ENCODE data around the gene NAT14.

The NAT14 gene

DNA sequence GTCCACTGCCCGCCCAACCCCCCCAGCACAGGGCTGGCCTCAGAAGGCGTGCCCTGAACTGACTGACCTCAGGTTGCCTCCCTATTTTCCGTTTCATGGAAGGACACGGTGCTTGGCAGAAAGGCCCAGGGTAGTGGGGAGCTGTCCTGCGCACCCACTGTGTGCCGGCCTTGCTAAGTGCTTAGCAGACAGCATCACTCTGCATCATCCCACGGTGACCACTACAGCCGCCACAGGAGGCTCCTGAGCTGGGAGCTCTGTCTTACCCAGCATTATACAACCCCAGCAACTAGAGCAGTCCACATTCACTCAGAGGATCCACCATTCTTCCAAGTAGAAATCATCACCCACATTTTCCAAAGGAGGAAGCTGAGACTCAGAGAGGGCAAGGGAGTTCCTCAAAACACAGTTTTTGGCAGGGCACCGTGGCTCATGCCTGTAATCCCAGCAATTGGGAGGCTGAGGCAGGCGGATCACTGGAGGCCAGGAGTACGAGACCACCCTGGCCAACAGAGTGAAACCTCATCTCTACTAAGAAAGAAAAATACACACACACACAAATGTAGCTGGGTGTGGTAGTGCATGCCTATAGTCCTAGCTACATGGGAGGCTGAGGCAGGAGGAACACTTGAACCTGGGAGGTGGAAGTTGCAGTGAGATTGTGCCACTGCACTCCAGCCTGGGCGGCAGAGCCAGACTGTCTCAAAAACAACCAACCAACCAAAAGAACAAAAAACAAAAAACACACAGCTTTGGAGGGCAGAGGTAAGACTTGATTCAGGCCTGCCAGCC lies 50.4 kb downstream of the NAT14 start:
- no peak for DNase-seq

DNA sequence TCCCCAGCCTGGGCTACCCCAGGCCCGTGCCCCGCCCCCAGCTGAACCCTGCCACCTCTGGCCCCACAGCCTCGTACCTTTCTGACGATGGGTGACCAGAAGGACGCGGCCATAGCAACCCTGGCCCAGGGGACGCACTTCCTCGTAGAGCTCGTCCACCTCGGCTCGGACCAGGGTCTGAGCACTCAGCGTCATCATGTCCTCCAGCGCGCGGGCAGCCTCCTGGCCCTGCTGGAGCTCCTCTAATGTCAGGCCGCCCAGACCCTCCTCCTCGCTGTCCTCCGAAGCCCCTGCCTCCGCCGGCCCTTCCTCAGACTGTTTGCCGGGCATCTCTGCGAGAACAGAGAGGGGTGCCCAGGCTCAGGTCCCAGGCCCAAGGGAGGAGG lies 51.0 kb downstream of the NAT14 start:
- no peak for DNase-seq

DNA sequence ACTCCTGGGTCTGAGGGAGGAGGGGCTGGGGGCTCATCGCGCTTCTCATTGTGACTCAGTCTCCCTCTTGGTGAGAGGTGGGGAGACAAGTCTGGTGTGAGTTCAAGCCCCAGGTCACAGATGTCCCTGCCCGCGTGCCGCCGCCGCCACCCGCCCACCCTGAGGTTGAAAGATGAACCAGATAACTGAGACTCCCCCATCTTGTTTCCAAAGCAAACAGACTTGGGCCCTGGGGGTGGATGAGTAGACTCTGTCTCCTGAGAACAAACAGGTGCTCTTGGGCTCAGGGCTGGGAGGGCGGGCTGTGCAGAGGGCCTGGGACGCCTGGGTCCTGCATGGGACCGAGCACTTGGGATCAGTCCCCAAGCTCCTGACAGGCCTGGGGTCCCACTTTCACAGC lies 51.4 kb downstream of the NAT14 start:
- no peak for DNase-seq

Data from right kidney (tissue), 1 donor.